ENCODE measurements around the gene AARS1. TPM values are rescaled to one million over a fixed set of nuclear protein-coding genes. Genes with fewer than 3 reads are reported as not detected.

AARS1 gene
- total and polyA plus RNA-seq, 2 experiments from 2014 or later: 105 to 292 TPM

GRCh38 chr16:70255574-70255973, 33.7 kb downstream of the AARS1 start (continued):
- TF ChIP-seq, protein P1, sequence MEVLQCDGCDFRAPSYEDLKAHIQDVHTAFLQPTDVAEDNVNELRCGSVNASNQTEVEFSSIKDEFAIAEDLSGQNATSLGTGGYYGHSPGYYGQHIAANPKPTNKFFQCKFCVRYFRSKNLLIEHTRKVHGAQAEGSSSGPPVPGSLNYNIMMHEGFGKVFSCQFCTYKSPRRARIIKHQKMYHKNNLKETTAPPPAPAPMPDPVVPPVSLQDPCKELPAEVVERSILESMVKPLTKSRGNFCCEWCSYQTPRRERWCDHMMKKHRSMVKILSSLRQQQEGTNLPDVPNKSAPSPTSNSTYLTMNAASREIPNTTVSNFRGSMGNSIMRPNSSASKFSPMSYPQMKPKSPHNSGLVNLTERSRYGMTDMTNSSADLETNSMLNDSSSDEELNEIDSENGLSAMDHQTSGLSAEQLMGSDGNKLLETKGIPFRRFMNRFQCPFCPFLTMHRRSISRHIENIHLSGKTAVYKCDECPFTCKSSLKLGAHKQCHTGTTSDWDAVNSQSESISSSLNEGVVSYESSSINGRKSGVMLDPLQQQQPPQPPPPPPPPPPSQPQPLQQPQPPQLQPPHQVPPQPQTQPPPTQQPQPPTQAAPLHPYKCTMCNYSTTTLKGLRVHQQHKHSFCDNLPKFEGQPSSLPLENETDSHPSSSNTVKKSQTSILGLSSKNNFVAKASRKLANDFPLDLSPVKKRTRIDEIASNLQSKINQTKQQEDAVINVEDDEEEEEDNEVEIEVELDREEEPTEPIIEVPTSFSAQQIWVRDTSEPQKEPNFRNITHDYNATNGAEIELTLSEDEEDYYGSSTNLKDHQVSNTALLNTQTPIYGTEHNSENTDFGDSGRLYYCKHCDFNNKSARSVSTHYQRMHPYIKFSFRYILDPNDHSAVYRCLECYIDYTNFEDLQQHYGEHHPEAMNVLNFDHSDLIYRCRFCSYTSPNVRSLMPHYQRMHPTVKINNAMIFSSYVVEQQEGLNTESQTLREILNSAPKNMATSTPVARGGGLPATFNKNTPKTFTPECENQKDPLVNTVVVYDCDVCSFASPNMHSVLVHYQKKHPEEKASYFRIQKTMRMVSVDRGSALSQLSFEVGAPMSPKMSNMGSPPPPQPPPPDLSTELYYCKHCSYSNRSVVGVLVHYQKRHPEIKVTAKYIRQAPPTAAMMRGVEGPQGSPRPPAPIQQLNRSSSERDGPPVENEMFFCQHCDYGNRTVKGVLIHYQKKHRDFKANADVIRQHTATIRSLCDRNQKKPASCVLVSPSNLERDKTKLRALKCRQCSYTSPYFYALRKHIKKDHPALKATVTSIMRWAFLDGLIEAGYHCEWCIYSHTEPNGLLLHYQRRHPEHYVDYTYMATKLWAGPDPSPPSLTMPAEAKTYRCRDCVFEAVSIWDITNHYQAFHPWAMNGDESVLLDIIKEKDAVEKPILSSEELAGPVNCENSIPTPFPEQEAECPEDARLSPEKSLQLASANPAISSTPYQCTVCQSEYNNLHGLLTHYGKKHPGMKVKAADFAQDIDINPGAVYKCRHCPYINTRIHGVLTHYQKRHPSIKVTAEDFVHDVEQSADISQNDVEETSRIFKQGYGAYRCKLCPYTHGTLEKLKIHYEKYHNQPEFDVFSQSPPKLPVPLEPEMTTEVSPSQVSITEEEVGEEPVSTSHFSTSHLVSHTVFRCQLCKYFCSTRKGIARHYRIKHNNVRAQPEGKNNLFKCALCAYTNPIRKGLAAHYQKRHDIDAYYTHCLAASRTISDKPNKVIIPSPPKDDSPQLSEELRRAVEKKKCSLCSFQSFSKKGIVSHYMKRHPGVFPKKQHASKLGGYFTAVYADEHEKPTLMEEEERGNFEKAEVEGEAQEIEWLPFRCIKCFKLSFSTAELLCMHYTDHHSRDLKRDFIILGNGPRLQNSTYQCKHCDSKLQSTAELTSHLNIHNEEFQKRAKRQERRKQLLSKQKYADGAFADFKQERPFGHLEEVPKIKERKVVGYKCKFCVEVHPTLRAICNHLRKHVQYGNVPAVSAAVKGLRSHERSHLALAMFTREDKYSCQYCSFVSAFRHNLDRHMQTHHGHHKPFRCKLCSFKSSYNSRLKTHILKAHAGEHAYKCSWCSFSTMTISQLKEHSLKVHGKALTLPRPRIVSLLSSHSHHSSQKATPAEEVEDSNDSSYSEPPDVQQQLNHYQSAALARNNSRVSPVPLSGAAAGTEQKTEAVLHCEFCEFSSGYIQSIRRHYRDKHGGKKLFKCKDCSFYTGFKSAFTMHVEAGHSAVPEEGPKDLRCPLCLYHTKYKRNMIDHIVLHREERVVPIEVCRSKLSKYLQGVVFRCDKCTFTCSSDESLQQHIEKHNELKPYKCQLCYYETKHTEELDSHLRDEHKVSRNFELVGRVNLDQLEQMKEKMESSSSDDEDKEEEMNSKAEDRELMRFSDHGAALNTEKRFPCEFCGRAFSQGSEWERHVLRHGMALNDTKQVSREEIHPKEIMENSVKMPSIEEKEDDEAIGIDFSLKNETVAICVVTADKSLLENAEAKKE (CRISPR knock-in tag; IDR thresholded peaks at IDR 0.05): no peak

DNA sequence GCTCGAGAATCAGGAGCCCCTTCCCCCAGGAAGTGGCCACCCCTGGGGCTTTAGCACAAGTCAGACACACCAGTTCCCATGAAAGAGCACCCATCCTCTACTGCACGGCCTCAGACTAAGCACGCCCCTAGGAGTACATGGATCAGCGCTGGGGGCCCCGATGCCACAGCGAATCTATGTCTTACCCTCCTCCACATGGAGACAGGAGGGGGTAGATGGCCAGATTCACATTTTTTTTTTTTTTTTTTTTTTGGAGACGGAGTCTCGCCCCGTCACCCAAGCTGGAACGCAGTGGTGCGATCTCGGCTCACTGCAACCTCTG, 34.4 kb downstream of the AARS1 start:
- H3K9me3 Mint-ChIP-seq: no peaks in the 10 kb centered on the region
- Histone ChIP-seq H3K79me2 (replicated peaks; ENCODE audit: insufficient read depth) (peaks cover 7% of the 10 kb centered on the region), H3K4me3 (no peak overlapping the region), H3K27me3 (ENCODE audit: insufficient read depth) (no peaks in the 10 kb centered on the region), H4K20me1 (replicated peaks; ENCODE audit: insufficient read depth) (peaks cover 42% of the 10 kb centered on the region), H2AFZ (no peak overlapping the region), H3K36me3 (ENCODE audit: insufficient read depth) (peaks cover 73% of the 10 kb centered on the region), H3F3A (replicated peaks; ENCODE audit: low read depth) (peaks cover 74% of the 10 kb centered on the region), H3K27ac (ENCODE audit: low read depth) (no peak overlapping the region), H3K4me2 (no peak overlapping the region), H3K4me1 (ENCODE audit: insufficient read depth) (peaks cover 2% of the 10 kb centered on the region; the same call in 1 of the 2 replicates), H3K9me2 (ENCODE audit: insufficient read depth) (no peaks in the 10 kb centered on the region)
- peaks cover 14% of the 10 kb centered on the region for H3K4me1 Mint-ChIP-seq
- peaks cover 17% of the 10 kb centered on the region for H3K27me3 Mint-ChIP-seq (ENCODE audit: insufficient read depth, low read depth, poor library complexity)
- ATAC-seq (no peak), DNase-seq (ENCODE audit: low spot score) (no peak)
- peaks cover 83% of the 10 kb centered on the region for H3K36me3 Mint-ChIP-seq (ENCODE audit: low read depth)
- no peak overlapping the region for H3K4me3 Mint-ChIP-seq
- TF ChIP-seq NANOG (IDR thresholded peaks at IDR 0.05; ENCODE audit: borderline replicate concordance) (no peak), STAT1 (IDR thresholded peaks at IDR 0.05; ENCODE audit: unreplicated experiment) (no peak)
- TF ChIP-seq, protein P2, sequence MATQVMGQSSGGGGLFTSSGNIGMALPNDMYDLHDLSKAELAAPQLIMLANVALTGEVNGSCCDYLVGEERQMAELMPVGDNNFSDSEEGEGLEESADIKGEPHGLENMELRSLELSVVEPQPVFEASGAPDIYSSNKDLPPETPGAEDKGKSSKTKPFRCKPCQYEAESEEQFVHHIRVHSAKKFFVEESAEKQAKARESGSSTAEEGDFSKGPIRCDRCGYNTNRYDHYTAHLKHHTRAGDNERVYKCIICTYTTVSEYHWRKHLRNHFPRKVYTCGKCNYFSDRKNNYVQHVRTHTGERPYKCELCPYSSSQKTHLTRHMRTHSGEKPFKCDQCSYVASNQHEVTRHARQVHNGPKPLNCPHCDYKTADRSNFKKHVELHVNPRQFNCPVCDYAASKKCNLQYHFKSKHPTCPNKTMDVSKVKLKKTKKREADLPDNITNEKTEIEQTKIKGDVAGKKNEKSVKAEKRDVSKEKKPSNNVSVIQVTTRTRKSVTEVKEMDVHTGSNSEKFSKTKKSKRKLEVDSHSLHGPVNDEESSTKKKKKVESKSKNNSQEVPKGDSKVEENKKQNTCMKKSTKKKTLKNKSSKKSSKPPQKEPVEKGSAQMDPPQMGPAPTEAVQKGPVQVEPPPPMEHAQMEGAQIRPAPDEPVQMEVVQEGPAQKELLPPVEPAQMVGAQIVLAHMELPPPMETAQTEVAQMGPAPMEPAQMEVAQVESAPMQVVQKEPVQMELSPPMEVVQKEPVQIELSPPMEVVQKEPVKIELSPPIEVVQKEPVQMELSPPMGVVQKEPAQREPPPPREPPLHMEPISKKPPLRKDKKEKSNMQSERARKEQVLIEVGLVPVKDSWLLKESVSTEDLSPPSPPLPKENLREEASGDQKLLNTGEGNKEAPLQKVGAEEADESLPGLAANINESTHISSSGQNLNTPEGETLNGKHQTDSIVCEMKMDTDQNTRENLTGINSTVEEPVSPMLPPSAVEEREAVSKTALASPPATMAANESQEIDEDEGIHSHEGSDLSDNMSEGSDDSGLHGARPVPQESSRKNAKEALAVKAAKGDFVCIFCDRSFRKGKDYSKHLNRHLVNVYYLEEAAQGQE (IDR thresholded peaks at IDR 0.05; ENCODE audit: unreplicated experiment): no peak
- H3K27ac Mint-ChIP-seq: no peak overlapping the region

All from GM23338 (cell line).